K562 treated with DMSO at 1 percent for 4 hours (cell line): ENCODE measurements around the gene CTDNEP1. TPM values are rescaled to one million over a fixed set of nuclear protein-coding genes. Genes with fewer than 3 reads are reported as not detected.

Source experiments
- total RNA-seq: library from RNA; unstranded; fragments of 300-600 nt; gene quantifications from 2 replicates; pipeline ENCODE4 v1.2.3, GENCODE V29; 2022; ENCODE audit not compliant: insufficient read depth

Gene CTDNEP1
- 77.2 and 80.6 TPM in 2 replicates for total RNA-seq

DNA sequence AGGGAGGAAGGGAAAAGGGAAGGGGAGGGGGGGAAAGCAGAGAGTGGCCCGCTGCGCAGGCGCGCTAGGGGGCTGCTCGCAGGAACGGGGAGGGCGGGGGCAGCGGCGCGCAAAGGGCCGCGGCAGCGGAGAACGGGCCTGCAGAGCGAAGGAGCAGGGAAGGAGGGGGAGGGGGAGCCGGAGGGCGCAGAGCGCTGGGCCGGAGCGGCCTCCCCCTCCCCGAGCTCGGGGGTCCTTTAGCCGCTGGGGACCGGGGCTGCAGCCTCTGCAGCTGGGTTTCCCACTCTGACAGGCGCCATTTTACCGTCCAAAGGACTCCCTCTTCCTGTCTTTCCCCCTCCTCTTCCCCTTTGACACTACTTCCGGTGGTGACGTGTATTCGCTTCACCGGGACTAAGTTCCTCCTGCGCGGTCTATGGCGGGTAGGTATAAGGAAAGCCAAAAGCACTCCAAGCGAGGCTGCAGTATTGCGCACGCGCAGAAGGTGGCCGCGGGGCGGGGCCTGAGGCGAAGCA lies at the start of gene CTDNEP1:
CTDNEP1 (minus strand) TSS at position 74 of the 515 bp plus-strand sequence. CDS start 438 bp downstream, outside the sequence.

GRCh38 chr17:7294614-7295153 lies 43.1 kb upstream of the CTDNEP1 start, which contains the start of gene YBX2:
TSS of gene YBX2 (minus strand) at chr17:7294639. CDS start at chr17:7294500, 139 bp downstream.

GRCh38 chr17:7281074-7281952 lies 29.8 kb upstream of the CTDNEP1 start, which contains the start of gene SLC2A4:
TSS of gene SLC2A4 (plus strand) at chr17:7281718. CDS start at chr17:7281935, 217 bp downstream.

DNA sequence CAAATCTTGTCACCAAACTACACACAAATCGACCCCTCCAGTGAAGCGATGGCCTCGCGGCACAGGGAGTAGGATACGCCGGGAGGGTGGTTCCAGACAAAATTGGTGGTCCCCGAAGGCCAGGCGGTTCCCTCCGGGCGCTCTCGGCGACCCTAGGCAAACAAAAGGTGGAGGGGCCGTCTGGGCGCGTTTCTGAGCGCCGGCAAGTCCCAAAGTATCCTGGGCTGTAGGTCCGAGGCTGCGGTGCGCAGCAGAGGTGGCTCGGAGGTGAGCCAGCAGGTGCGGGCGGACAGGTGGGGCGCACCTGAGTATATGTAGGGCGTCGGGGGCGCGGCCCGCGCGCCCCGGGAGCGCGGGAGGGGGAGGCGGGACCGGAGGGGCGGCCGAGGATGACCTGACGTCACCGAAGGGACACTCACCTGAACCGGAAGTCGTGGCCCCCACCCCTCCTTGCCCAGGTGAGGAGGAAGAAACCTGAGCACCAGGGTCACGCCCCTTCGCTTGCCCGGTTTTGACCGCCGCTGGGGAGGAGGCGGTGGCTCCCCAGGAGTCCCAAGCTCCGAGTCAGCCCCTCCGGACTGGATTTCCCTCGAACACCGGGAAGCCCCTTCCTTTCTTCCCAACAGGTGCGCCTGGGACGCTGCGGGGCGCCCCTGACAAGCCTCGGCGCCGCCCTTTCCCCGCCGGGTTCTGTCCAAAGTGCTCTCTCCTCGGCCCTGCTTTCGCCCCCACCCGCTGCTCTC lies 10.8 kb upstream of the CTDNEP1 start, which contains the start of gene CLDN7:
CLDN7 (minus strand) TSS at position 287 of the 743 bp plus-strand sequence. CDS start 435 bp downstream, outside the sequence.

GRCh38 chr17:7252176-7253043 lies 876 bp upstream of the CTDNEP1 start, which contains the start of gene ELP5:
TSS of gene ELP5 (plus strand) at chr17:7252215. CDS start at chr17:7252551, 336 bp downstream.

DNA sequence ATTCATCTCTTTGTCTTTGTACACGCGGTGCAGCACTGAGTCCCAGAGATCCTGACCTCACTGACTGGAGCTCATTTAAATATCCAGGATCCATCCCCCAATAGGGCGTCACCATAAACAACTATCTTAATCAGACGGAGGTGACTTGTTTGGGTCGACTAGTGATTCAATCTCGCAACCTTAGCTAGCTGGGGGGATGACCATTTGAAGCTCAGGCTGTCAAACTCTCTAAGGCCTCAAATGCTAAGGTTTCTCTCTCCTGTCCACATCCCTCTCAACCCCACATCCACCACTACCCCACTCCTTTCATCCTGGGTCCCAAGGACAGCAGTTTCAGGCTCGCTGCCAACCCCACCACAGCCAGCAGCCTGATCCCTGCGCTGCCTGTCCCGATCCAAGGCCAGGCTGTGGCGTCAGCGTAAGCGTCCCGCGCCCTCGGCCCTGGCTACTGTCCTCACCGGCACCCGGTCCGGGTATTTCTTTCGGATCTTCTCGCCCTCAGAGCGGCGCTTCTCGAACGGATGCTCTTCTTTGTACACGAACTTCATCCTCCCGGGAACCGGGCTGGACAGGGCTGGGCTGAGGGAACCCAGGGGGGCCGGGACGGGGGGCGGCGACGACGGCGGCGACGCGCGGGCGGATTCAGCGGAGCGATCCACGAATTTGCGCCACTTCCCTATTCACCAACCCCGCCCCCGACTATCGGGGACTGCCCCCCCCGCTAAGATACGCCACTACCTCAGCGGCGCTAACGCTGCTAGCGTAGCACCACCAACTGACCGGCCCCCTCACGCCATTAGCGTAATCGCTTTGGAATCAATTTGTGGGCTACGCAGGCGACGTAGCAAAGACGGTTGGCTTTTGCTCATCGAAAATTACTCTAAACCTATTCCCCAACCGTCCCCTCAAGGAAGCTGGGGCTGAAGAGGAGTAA lies 9.5 kb downstream of the CTDNEP1 start, which contains the start of gene GABARAP:
GABARAP (minus strand) TSS at position 667 of the 934 bp plus-strand sequence; CDS start at position 548, 119 bp downstream.

GRCh38 chr17:7239091-7240027 lies 12.2 kb downstream of the CTDNEP1 start, which contains the start of gene PHF23:
TSS of gene PHF23 (minus strand) at chr17:7239457. CDS start at chr17:7239279, 178 bp downstream.

GRCh38 chr17:7234083-7234951 lies 17.2 kb downstream of the CTDNEP1 start, which contains the start of gene DVL2:
TSS of gene DVL2 (minus strand) at chr17:7234517. CDS start at chr17:7234262, 255 bp downstream.

GRCh38 chr17:7219812-7220592 lies 31.5 kb downstream of the CTDNEP1 start, which contains the start of the genes ACADVL and DLG4:
TSS of gene ACADVL (plus strand) at chr17:7219938. CDS start at chr17:7219985, 47 bp downstream.
TSS of gene DLG4 (minus strand) at chr17:7219836.

Other genes with a start within 250 kb of the CTDNEP1 start
- 351 TPM in 2 replicates for gene RNASEK, start 239.1 kb downstream of the CTDNEP1 start, total RNA-seq
- gene BCL6B, start 228.7 kb downstream of the CTDNEP1 start, total RNA-seq = 0.58 and 0.67 TPM in 2 replicates
- 1.3 and 3.5 TPM in 2 replicates for gene SLC16A13, start 215.7 kb downstream of the CTDNEP1 start, total RNA-seq
- not detected in 2 replicates for gene SLC16A11, start 207.6 kb downstream of the CTDNEP1 start, total RNA-seq
- gene CLEC10A, start 171.5 kb downstream of the CTDNEP1 start, total RNA-seq = not detected in 2 replicates
- gene ASGR2, start 136.9 kb downstream of the CTDNEP1 start, total RNA-seq = not detected in 2 replicates
- 0.52 TPM in 1 of 2 replicates, not detected in the other for gene ASGR1, start 72.4 kb downstream of the CTDNEP1 start, total RNA-seq
- gene DLG4, start 31.9 kb downstream of the CTDNEP1 start, total RNA-seq = 5.6 and 7.8 TPM in 2 replicates
- gene ACADVL, start 31.8 kb downstream of the CTDNEP1 start, total RNA-seq = 284 and 290 TPM in 2 replicates
- gene DVL2, start 17.2 kb downstream of the CTDNEP1 start, total RNA-seq = 46.3 and 47.3 TPM in 2 replicates
- gene PHF23, start 12.3 kb downstream of the CTDNEP1 start, total RNA-seq = 11.3 and 15.0 TPM in 2 replicates
- gene GABARAP, start 9.3 kb downstream of the CTDNEP1 start, total RNA-seq = 256 and 265 TPM in 2 replicates
- gene ELP5, start 481 bp upstream of the CTDNEP1 start, total RNA-seq = 46.9 and 57.4 TPM in 2 replicates
- 20.0 and 29.2 TPM in 2 replicates for gene CLDN7, start 10.7 kb upstream of the CTDNEP1 start, total RNA-seq
- gene SLC2A4, start 30.0 kb upstream of the CTDNEP1 start, total RNA-seq = 0.82 TPM in 1 of 2 replicates, not detected in the other
- gene YBX2, start 42.9 kb upstream of the CTDNEP1 start, total RNA-seq = not detected in 2 replicates
- gene EIF5A, start 55.9 kb upstream of the CTDNEP1 start, total RNA-seq = 354 and 384 TPM in 2 replicates
- 45.5 and 46.9 TPM in 2 replicates for gene GPS2, start 63.6 kb upstream of the CTDNEP1 start, total RNA-seq
- 8.2 and 13.1 TPM in 2 replicates for gene NEURL4, start 77.6 kb upstream of the CTDNEP1 start, total RNA-seq
- gene ACAP1, start 84.8 kb upstream of the CTDNEP1 start, total RNA-seq = 4.5 and 5.4 TPM in 2 replicates
- 3.2 and 4.3 TPM in 2 replicates for gene KCTD11, start 100.4 kb upstream of the CTDNEP1 start, total RNA-seq
- gene TMEM95, start 103.4 kb upstream of the CTDNEP1 start, total RNA-seq = not detected in 2 replicates
- 7.3 and 8.2 TPM in 2 replicates for gene TNK1, start 129.4 kb upstream of the CTDNEP1 start, total RNA-seq
- 7.7 and 10.7 TPM in 2 replicates for gene PLSCR3, start 142.8 kb upstream of the CTDNEP1 start, total RNA-seq
- 43.4 and 70.5 TPM in 2 replicates for gene TMEM256, start 152.4 kb upstream of the CTDNEP1 start, total RNA-seq
- gene NLGN2, start 156.1 kb upstream of the CTDNEP1 start, total RNA-seq = 7.1 and 11.9 TPM in 2 replicates
- gene SPEM1, start 168.6 kb upstream of the CTDNEP1 start, total RNA-seq = not detected in 2 replicates
- not detected in 2 replicates for gene SPEM2, start 173.9 kb upstream of the CTDNEP1 start, total RNA-seq
- not detected in 2 replicates for gene SPEM3, start 177.1 kb upstream of the CTDNEP1 start, total RNA-seq
- gene TMEM102, start 183.7 kb upstream of the CTDNEP1 start, total RNA-seq = 6.8 and 6.9 TPM in 2 replicates
- 5.7 and 9.0 TPM in 2 replicates for gene FGF11, start 187.8 kb upstream of the CTDNEP1 start, total RNA-seq
- 8.1 and 9.3 TPM in 2 replicates for gene CHRNB1, start 193.3 kb upstream of the CTDNEP1 start, total RNA-seq
- 3.2 TPM in 2 replicates for gene ZBTB4, start 227.9 kb upstream of the CTDNEP1 start, total RNA-seq
- gene SLC35G6, start 229.7 kb upstream of the CTDNEP1 start, total RNA-seq = not detected in 2 replicates
- 59.8 and 69.8 TPM in 2 replicates for gene POLR2A, start 232.6 kb upstream of the CTDNEP1 start, total RNA-seq